Measurements from ENCODE around the gene PRR16. TPM values are rescaled to one million over a fixed set of nuclear protein-coding genes. Genes with fewer than 3 reads are reported as not detected.

The PRR16 gene
- total RNA-seq = not detected in 2 replicates

GRCh38 chr5:120463991-120464626 is at the start of gene PRR16:
PRR16 (plus strand) TSS chr5:120464300.

